HCT116 (cell line): Measurements from ENCODE around the gene WDR72. TPM values are rescaled to one million over a fixed set of nuclear protein-coding genes. Genes with fewer than 3 reads are reported as not detected.

ENCODE experiments used
- ATAC-seq: fragments of 200-7000 bp; cut with Tn5 transposase; 2 replicates; pipeline ENCODE4 v1.9.1; 2020; ENCODE audit warnings: mild to moderate bottlenecking, moderate library complexity
- BruUV-seq: library from RNA; stranded (reverse); fragments of 400-500 nt; replicated peaks from 2 replicates; lab custom pipeline; 2021; lab: Mats Ljungman, UMichigan
- CTCF ChIA-PET: fragments of 300-600 bp; sonication (Branson Sonifier 250); formaldehyde crosslinking; loops from one replicate; lab custom pipeline; 2021; ENCODE audit warnings: antibody characterized with exemption; lab: Charles Lee
- POLR2A ChIA-PET: fragments of 300-600, 350-600 bp; sonication (Branson Sonifier 250); formaldehyde crosslinking; loops from one replicate; lab custom pipeline; 2021; ENCODE audit warnings: antibody characterized with exemption; lab: Charles Lee
- RAD21 ChIA-PET, 2 experiments: fragments of 300-600 bp; sonication (Branson Sonifier 250); formaldehyde crosslinking; loops; one replicate each; lab custom pipeline; 2023; ENCODE audit warnings: low total read pairs in 2 of 2; ENCODE audit not compliant: uncharacterized antibody in 2 of 2, unreplicated experiment in 2 of 2, low non-redundant PET in 1 of 2; lab: Charles Lee
- DNase-seq: peaks from one replicate; pipeline ENCODE4 v3.0.0-alpha.2; 2010; ENCODE audit warnings: low read depth, low spot score
- H2AFZ ChIP-seq: fragments of 200-600 bp; shearing (Covaris generic), sonication (generic); 2 replicates; pipeline ENCODE4 v1.6.1; 2017; ENCODE audit warnings: low read depth, mixed run types, mixed read lengths, antibody characterized with exemption, low read length; ENCODE audit not compliant: poor library complexity, severe bottlenecking
- H3K27ac ChIP-seq: 2 replicates; pipeline ENCODE4 v1.5.1; 2012; ENCODE audit warnings: low read depth, low read length
- H3K27me3 ChIP-seq: fragments of 200-600 bp; sonication (generic); 2 replicates; pipeline ENCODE4 v1.6.1; 2016; ENCODE audit warnings: mixed run types, low read length, mixed read lengths; ENCODE audit not compliant: insufficient read depth
- H3K36me3 ChIP-seq, 2 experiments: fragments of 200-500 bp in 1 of 2; fragments of 200-600 bp in 1 of 2; sonication (Bioruptor generic) in 1 of 2; sonication (generic) in 1 of 2; 2 replicates each; pipeline versions ENCODE4 v1.5.1 to v1.6.1; 2014 to 2016; ENCODE audit warnings: low read length in 2 of 2, inconsistent platforms in 1 of 2, mixed read lengths in 1 of 2, mixed run types in 1 of 2; ENCODE audit not compliant: insufficient read depth in 2 of 2, control insufficient read depth in 1 of 2
- H3K4me1 ChIP-seq, 2 experiments: fragments of 200-600 bp in 1 of 2; sonication (generic) in 1 of 2; 2 replicates each; pipeline versions ENCODE4 v1.5.1 to v1.6.1; 2012 to 2017; ENCODE audit warnings: low read length in 2 of 2, inconsistent platforms in 1 of 2, mild to moderate bottlenecking in 1 of 2, mixed read lengths in 1 of 2, mixed run types in 1 of 2, moderate library complexity in 1 of 2; ENCODE audit not compliant: insufficient read depth in 2 of 2, control insufficient read depth in 1 of 2
- H3K4me2 ChIP-seq: fragments of 200-600 bp; sonication (generic); 2 replicates; pipeline ENCODE4 v1.6.1; 2017; ENCODE audit warnings: mixed run types, low read length, mixed read lengths
- H3K4me3 ChIP-seq, 2 experiments: fragments of 200-600 bp in 1 of 2; sonication (generic) in 1 of 2; replicated peaks in 1 of 2; 2 replicates each; pipeline ENCODE4 v1.5.1; 2011 to 2016; ENCODE audit warnings: low read length in 2 of 2, control low read depth in 1 of 2, low read depth in 1 of 2, mild to moderate bottlenecking in 1 of 2, mixed read lengths in 1 of 2, mixed run types in 1 of 2
- H3K79me2 ChIP-seq: fragments of 200-600 bp; sonication (generic); 2 replicates; pipeline ENCODE4 v1.6.1; 2017; ENCODE audit warnings: mild to moderate bottlenecking, mixed run types, low read length, moderate library complexity, mixed read lengths; ENCODE audit not compliant: insufficient read depth
- H3K9ac ChIP-seq: fragments of 200-600 bp; sonication (generic); 2 replicates; pipeline ENCODE4 v1.6.1; 2016; ENCODE audit warnings: low read length, mixed read lengths
- H3K9me2 ChIP-seq: fragments of 200-600 bp; sonication (generic), shearing (Covaris generic); 2 replicates; pipeline ENCODE4 v1.6.1; 2017; ENCODE audit warnings: mixed run types, mild to moderate bottlenecking, moderate library complexity; ENCODE audit not compliant: insufficient read depth
- H3K9me3 ChIP-seq, 2 experiments: fragments of 200-500 bp in 1 of 2; fragments of 200-600 bp in 1 of 2; sonication (Bioruptor generic) in 1 of 2; sonication (generic) in 1 of 2; 2 replicates each; pipeline ENCODE4 v1.6.1; 2014 to 2017; ENCODE audit warnings: low read length in 2 of 2, mixed read lengths in 2 of 2, inconsistent platforms in 1 of 2, low read depth in 1 of 2, mild to moderate bottlenecking in 1 of 2, mixed run types in 1 of 2, moderate library complexity in 1 of 2; ENCODE audit not compliant: control insufficient read depth in 1 of 2, insufficient read depth in 1 of 2
- H4K20me1 ChIP-seq: fragments of 200-600 bp; sonication (generic), shearing (Covaris generic); 2 replicates; pipeline ENCODE4 v1.6.1; 2017; ENCODE audit warnings: mixed run types, mild to moderate bottlenecking, moderate library complexity; ENCODE audit not compliant: insufficient read depth
- CBX3 ChIP-seq: IDR thresholded peaks from 2 replicates; pipeline ENCODE4 v1.6.1; 2012; ENCODE audit warnings: low read depth
- CEBPB ChIP-seq: IDR thresholded peaks from 2 replicates; pipeline ENCODE4 v1.6.1; 2012; ENCODE audit warnings: low read depth
- EZH2 ChIP-seq: fragments of 200-600 bp; sonication (generic); IDR thresholded peaks from 2 replicates; pipeline ENCODE4 v1.6.1; 2017; ENCODE audit warnings: antibody characterized with exemption, mixed run types
- EZH2phosphoT487 ChIP-seq: fragments of 200-600 bp; IDR thresholded peaks from 2 replicates; pipeline ENCODE4 v1.6.1; 2018; ENCODE audit warnings: antibody characterized with exemption, borderline replicate concordance
- JUND ChIP-seq: IDR thresholded peaks from 2 replicates; pipeline ENCODE4 v1.6.1; 2012
- POLR2AphosphoS5 ChIP-seq: IDR thresholded peaks from 2 replicates; pipeline ENCODE4 v1.6.1; 2011; ENCODE audit warnings: mild to moderate bottlenecking, low read depth, low read length, moderate library complexity
- SIN3A ChIP-seq: IDR thresholded peaks from 2 replicates; pipeline ENCODE4 v1.6.1; 2012; ENCODE audit warnings: low read depth
- SP1 ChIP-seq: IDR thresholded peaks from 2 replicates; pipeline ENCODE4 v1.6.1; 2012; ENCODE audit warnings: low read depth
- SRF ChIP-seq: IDR thresholded peaks from 2 replicates; pipeline ENCODE4 v1.6.1; 2012; ENCODE audit warnings: low read depth
- TCF7L2 ChIP-seq: IDR thresholded peaks from 2 replicates; pipeline ENCODE4 v1.7.0; 2011; ENCODE audit warnings: borderline replicate concordance, inconsistent platforms; ENCODE audit not compliant: insufficient read depth, insufficient read length; ENCODE audit errors: extremely low read depth
- ZFX ChIP-seq: fragments of 450-650 bp; IDR thresholded peaks from 2 replicates; pipeline ENCODE4 v1.6.1; 2017
- ZNF274 ChIP-seq: fragments of 200-500 bp; sonication (Bioruptor generic); IDR thresholded peaks from 2 replicates; pipeline ENCODE4 v1.6.1; 2014; ENCODE audit warnings: mild to moderate bottlenecking, low read depth, low read length, inconsistent platforms
- intact Hi-C: fragments of 100-400 bp; cut with micrococcal nuclease; formaldehyde crosslinking; loops from 2 replicates; pipeline ENCODE4 v1.10.0; 2022
- total RNA-seq: library from RNA; stranded (reverse); gene quantifications from one replicate; pipeline ENCODE4 v1.2.1, GENCODE V29; 2021; ENCODE audit not compliant: unreplicated experiment
- TF ChIP-seq, protein P1 (sequence below): IDR thresholded peaks from 2 replicates; pipeline ENCODE4 v1.6.1; 2012
- TF ChIP-seq, protein P2 (sequence below): IDR thresholded peaks from 2 replicates; pipeline ENCODE4 v1.6.1; 2012; ENCODE audit warnings: low read depth
- TF ChIP-seq, protein P3 (sequence below), 3 experiments: fragments of 200-600 bp in 1 of 3; sonication (generic) in 1 of 3; IDR thresholded peaks in 2 of 3; conservative IDR thresholded peaks in 1 of 3; 2 replicates each; pipeline ENCODE4 v1.5.1; 2012 to 2017; ENCODE audit warnings: low read depth in 2 of 3, low read length in 2 of 3, antibody characterized with exemption in 1 of 3, borderline replicate concordance in 1 of 3, control low read depth in 1 of 3, mild to moderate bottlenecking in 1 of 3, mixed read lengths in 1 of 3, mixed run types in 1 of 3, moderate library complexity in 1 of 3; ENCODE audit not compliant: insufficient read depth in 1 of 3

WDR72 gene
- total RNA-seq, 1 experiment from 2014 or later: 5.8 TPM

DNA sequence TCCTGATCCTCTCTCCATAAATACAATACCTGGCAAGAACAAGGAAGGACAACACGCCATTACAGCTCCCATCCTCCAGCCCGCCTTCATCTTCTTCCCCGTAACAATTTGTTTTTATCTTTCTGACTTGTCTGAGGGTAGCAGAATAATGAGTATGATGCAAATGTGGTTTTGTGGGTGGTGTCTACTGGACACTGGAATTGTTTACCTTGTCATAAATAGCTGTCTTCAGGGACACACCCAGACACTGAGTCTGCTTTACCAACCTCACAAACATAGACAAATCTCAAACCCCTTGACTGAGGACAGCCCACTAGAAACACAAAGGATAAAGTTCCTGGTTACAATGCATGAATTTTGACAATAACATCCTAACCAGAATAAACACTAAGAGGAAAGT is 13.4 kb downstream of the WDR72 start:
- no peak for DNase-seq
- H3K4me3 ChIP-seq: no peak overlapping the region
- RAD21 ChIA-PET: no interaction called here
- no peaks in the 10 kb centered on the region for H3K27me3 ChIP-seq
- H4K20me1 ChIP-seq: no peaks in the 10 kb centered on the region
- H3K9me2 ChIP-seq: no peaks in the 10 kb centered on the region
- no peak for ATAC-seq
- no peak overlapping the region for H3K9ac ChIP-seq
- no TSS peak for BruUV-seq
- no peak overlapping the region for H2AFZ ChIP-seq
- no peaks in the 10 kb centered on the region for H3K4me1 ChIP-seq
- POLR2A ChIA-PET: no interaction called here
- CTCF ChIA-PET: no interaction called here
- H3K4me2 ChIP-seq: no peak overlapping the region
- no peaks in the 10 kb centered on the region for H3K79me2 ChIP-seq
- H3K27ac ChIP-seq: no peak overlapping the region
- TF ChIP-seq EZH2phosphoT487 (no peak), SRF (no peak), EZH2 (no peak), CBX3 (no peak), CEBPB (no peak), SIN3A (no peak), TCF7L2 (no peak), ZFX (no peak), JUND (no peak), POLR2AphosphoS5 (no peak), SP1 (no peak), ZNF274 (no peak)
- TF ChIP-seq, protein P1, sequence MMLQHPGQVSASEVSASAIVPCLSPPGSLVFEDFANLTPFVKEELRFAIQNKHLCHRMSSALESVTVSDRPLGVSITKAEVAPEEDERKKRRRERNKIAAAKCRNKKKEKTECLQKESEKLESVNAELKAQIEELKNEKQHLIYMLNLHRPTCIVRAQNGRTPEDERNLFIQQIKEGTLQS: no peak
- TF ChIP-seq, protein P2, sequence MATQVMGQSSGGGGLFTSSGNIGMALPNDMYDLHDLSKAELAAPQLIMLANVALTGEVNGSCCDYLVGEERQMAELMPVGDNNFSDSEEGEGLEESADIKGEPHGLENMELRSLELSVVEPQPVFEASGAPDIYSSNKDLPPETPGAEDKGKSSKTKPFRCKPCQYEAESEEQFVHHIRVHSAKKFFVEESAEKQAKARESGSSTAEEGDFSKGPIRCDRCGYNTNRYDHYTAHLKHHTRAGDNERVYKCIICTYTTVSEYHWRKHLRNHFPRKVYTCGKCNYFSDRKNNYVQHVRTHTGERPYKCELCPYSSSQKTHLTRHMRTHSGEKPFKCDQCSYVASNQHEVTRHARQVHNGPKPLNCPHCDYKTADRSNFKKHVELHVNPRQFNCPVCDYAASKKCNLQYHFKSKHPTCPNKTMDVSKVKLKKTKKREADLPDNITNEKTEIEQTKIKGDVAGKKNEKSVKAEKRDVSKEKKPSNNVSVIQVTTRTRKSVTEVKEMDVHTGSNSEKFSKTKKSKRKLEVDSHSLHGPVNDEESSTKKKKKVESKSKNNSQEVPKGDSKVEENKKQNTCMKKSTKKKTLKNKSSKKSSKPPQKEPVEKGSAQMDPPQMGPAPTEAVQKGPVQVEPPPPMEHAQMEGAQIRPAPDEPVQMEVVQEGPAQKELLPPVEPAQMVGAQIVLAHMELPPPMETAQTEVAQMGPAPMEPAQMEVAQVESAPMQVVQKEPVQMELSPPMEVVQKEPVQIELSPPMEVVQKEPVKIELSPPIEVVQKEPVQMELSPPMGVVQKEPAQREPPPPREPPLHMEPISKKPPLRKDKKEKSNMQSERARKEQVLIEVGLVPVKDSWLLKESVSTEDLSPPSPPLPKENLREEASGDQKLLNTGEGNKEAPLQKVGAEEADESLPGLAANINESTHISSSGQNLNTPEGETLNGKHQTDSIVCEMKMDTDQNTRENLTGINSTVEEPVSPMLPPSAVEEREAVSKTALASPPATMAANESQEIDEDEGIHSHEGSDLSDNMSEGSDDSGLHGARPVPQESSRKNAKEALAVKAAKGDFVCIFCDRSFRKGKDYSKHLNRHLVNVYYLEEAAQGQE: no peak
- TF ChIP-seq, protein P3, sequence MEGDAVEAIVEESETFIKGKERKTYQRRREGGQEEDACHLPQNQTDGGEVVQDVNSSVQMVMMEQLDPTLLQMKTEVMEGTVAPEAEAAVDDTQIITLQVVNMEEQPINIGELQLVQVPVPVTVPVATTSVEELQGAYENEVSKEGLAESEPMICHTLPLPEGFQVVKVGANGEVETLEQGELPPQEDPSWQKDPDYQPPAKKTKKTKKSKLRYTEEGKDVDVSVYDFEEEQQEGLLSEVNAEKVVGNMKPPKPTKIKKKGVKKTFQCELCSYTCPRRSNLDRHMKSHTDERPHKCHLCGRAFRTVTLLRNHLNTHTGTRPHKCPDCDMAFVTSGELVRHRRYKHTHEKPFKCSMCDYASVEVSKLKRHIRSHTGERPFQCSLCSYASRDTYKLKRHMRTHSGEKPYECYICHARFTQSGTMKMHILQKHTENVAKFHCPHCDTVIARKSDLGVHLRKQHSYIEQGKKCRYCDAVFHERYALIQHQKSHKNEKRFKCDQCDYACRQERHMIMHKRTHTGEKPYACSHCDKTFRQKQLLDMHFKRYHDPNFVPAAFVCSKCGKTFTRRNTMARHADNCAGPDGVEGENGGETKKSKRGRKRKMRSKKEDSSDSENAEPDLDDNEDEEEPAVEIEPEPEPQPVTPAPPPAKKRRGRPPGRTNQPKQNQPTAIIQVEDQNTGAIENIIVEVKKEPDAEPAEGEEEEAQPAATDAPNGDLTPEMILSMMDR (IDR thresholded peaks at IDR 0.05 in 2 of 3, conservative IDR thresholded peaks at IDR 0.05 in 1 of 3; ENCODE audit: borderline replicate concordance in 1 of 3, insufficient read depth in 1 of 3, low read depth in 2 of 3, low read length in 2 of 3): no peak
- H3K36me3 ChIP-seq: no peaks in the 10 kb centered on the region
- H3K9me3 ChIP-seq: 0 out of 4 replicates have a peak, but pooled peaks cover 0 to 3% of the 10 kb centered on the region in 2 experiments
- intact Hi-C loops: no loop called here
